PC-9 (cell line): Measurements from ENCODE around the gene VPS16.
"Not testable (repeated sequence)": the region's sequence is repeated elsewhere in the genome, so short reads cannot be mapped to it uniquely, and the experiment has no call there.

Source experiments
- EZH2 ChIP-seq: fragments of 200-600 bp; sonication (generic); IDR thresholded peaks from 2 replicates; pipeline ENCODE4 v1.8.0; 2017; ENCODE audit warnings: antibody characterized with exemption, low read depth
- TF ChIP-seq, protein P1 (sequence below): fragments of 200-600 bp; sonication (generic); conservative IDR thresholded peaks from 2 replicates; pipeline ENCODE4 v1.6.1; 2017; ENCODE audit warnings: mixed run types, antibody characterized with exemption, mild to moderate bottlenecking, moderate library complexity

DNA sequence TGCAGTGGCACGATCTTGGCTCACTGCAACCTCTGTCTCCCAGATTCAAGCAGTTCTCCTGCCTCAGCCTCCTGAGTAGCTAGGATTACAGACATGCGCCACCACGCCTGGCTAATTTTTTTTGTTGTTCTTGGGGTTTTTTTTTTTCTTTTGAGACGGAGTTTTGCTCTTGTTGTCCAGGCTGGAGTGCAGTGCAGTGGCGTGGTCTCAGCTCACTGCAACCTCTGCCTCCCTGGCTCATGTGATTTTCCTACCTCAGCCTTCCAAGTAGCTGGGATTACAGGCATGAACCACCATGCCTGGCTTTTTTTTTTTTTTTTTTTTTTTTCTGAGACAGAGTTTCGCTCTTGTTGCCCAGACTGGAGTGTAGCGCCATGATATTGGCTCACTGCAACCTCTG, 9.3 kb upstream of the VPS16 start:
- TF ChIP-seq, protein P1, sequence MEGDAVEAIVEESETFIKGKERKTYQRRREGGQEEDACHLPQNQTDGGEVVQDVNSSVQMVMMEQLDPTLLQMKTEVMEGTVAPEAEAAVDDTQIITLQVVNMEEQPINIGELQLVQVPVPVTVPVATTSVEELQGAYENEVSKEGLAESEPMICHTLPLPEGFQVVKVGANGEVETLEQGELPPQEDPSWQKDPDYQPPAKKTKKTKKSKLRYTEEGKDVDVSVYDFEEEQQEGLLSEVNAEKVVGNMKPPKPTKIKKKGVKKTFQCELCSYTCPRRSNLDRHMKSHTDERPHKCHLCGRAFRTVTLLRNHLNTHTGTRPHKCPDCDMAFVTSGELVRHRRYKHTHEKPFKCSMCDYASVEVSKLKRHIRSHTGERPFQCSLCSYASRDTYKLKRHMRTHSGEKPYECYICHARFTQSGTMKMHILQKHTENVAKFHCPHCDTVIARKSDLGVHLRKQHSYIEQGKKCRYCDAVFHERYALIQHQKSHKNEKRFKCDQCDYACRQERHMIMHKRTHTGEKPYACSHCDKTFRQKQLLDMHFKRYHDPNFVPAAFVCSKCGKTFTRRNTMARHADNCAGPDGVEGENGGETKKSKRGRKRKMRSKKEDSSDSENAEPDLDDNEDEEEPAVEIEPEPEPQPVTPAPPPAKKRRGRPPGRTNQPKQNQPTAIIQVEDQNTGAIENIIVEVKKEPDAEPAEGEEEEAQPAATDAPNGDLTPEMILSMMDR, result not testable (repeated sequence)
- not testable (repeated sequence) for TF ChIP-seq EZH2
